Measurements from ENCODE around the gene DTNBP1. TPM values are rescaled to one million over a fixed set of nuclear protein-coding genes. Genes with fewer than 3 reads are reported as not detected.
"Not testable (repeated sequence)": the region's sequence is repeated elsewhere in the genome, so short reads cannot be mapped to it uniquely, and the experiment has no call there.

The DTNBP1 gene
- total RNA-seq, 8 experiments from 2014 or later = 7.2 to 32.5 (median 17.0) TPM

DNA sequence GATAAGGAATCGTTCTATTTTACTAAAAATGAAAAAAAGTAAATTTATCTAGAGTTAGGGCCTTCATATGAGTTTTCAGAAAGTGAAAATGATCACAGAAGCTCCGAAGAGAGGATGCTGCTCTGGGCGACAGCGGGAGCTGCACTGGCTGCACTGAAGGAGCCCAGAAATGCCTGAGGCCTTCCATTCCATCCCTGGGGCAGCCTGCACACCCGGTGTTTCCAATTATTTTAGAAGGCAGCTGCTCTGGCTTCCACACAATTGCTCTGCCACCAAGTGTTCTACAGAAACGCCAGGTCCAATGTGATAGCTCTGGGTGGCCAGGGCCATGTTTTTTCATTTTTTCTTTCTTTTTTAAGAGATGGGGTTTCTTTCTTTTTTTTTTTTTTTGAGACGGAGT lies 3.6 kb downstream of the DTNBP1 start:
- WGBS, 10 experiments = 20 to 91% (median 74%) methylated on average over 2 to 7 of the region's 7 CpGs
- ATAC-seq (replicated peaks in 6 of 8) = no peak
- H3K4me3 ChIP-seq = no peak overlapping the region
- H3K27ac ChIP-seq = no peak overlapping the region
- peaks cover 0 to 6% of the 10 kb centered on the region in 2 donors for H3K4me1 ChIP-seq (replicated peaks in 1 of 2)
- in situ Hi-C loops (cut with MboI; ENCODE audit: low pct_unique_long_range_greater_than_20kb in 2 of 9, low sequenced_read_pairs in 9 of 9, unreplicated experiment in 9 of 9) = no loop called here

DNA sequence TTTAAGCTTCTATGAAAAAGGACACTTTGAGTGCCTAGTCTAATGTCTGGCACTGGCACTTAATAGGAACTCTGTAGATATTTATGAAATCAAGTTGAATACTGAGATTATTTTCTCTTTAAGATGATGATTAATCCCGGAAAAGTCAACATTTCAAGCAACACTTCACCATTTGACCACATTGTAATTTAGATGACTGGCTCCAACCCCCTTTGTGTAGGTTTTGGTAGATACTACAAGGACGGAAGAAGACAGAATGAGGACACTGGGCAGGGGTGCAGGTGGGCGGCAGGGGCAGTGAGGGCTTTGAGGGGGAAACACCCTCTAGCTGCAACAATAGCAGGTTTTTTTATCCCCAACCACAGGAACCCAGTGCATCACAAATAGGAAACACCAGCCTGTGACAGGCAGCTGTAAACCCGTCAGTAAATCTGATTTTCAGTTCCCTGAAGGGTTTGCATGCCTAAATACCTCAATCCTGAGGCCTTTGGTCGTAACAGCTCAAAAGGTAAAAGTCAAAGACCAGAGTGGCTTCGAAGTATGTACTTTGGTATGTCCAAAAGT lies 4.6 kb downstream of the DTNBP1 start:
- Histone ChIP-seq H3K27ac (no peak overlapping the region), H3K4me1 (replicated peaks in 1 of 2) (peaks cover 0 to 2% of the 10 kb centered on the region in 2 donors), H3K4me3 (no peak overlapping the region)
- no peak for ATAC-seq (replicated peaks in 6 of 8)
- in situ Hi-C loops (cut with MboI; ENCODE audit: low pct_unique_long_range_greater_than_20kb in 2 of 9, low sequenced_read_pairs in 9 of 9, unreplicated experiment in 9 of 9) = no loop called here
- 49 to 100% (median 69%) methylated on average over 1 to 6 of the region's 6 CpGs; no CpG with 5 or more reads in 2 of the 10 experiments for WGBS, 10 experiments

DNA sequence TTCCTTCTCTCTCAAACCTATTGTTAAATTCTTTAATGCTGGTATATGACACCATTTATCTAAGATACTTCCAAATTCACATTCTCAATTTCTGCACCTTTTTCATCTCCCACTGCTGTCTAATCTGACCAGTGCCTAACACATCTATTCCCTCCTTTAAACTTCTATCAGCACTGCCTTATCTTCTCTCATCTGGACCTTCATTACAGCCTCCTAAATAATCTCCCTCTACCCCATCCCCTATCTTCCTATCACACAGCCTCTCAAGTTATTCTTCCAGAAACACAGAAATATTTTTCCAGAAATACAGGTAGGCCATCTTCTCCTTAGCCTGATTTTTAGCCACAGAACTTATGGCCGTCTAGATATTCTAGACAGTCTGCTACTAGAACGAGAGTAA lies 5.5 kb downstream of the DTNBP1 start:
- 71 to 100% (median 90%) methylated on average over 1 to 2 of the region's 2 CpGs; no CpG with 5 or more reads in 2 of the 10 experiments for WGBS, 10 experiments
- no peaks in the 10 kb centered on the region for H3K4me1 ChIP-seq (replicated peaks in 1 of 2)
- no peak for ATAC-seq (replicated peaks in 6 of 8)
- no peak overlapping the region for H3K27ac ChIP-seq
- in situ Hi-C loops (cut with MboI; ENCODE audit: low pct_unique_long_range_greater_than_20kb in 2 of 9, low sequenced_read_pairs in 9 of 9, unreplicated experiment in 9 of 9) = no loop called here
- H3K4me3 ChIP-seq = no peak overlapping the region

DNA sequence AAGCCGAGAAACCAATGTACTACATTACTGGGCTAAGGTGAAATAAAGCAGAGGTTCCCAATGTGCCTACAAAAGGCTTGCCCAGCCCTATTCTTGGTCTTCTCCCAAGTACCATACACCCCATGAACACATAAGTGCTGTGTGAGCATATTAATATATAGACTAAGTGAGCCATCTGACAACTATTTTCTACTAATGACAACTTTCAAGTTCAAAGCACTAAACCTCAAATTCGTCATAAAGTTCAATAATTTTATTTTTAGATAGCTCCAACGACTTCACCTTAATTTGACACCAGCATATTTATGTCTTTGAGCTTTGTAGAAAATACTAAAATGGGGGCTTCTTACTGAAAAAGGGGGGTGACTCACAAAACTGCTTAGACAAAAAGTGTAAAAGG lies 6.7 kb downstream of the DTNBP1 start:
- WGBS, 10 experiments = 39 to 100% (median 85%) methylated on average over 1 to 3 of the region's 3 CpGs; no CpG with 5 or more reads in 2 of the 10 experiments
- in situ Hi-C loops (cut with MboI; ENCODE audit: low pct_unique_long_range_greater_than_20kb in 2 of 9, low sequenced_read_pairs in 9 of 9, unreplicated experiment in 9 of 9) = no loop called here
- Histone ChIP-seq H3K27ac (no peak overlapping the region), H3K4me3 (no peak overlapping the region), H3K4me1 (replicated peaks in 1 of 2) (no peaks in the 10 kb centered on the region)
- ATAC-seq (replicated peaks in 6 of 8) = no peak

DNA sequence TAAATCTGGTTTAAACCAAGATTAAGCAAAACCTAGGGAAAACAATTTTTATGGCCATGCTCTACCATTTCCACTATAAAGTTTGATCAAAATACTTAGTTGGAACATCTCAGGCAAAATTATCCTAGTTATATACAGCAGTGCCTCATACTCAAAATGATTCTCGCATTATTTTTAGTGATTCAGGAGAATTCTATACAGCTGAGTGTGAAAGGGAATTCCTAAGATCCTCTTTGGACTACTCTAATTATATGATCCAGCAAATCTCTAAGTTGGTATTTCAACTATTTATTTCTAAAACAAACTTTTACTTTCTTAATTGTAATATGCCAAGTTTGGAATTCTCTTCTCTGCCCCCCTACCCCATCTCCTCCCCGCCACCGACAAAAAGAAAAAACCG lies 8.6 kb downstream of the DTNBP1 start:
- H3K27ac ChIP-seq = no peak overlapping the region
- 57 to 100% (median 94%) methylated on average over 1 to 4 of the region's 4 CpGs; no CpG with 5 or more reads in 1 of the 10 experiments for WGBS, 10 experiments

DNA sequence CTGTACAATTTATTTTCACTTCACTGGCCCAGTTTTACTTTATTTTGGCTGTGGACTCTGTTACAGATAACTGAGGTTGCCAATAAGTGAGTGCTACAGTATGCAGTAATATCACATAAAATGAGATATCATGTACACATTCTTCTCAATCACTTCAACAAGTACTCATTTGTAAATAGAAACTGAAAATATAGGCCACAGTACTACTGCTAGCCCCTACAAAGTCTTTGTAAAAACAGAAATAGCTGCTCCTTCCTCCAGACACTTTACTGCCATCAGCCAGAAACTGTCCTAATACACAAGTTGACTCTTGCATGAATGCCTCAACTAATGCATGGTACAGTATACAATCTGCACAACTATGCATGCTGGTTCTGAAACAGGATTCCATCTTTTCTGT lies 9.2 kb downstream of the DTNBP1 start:
- no peak overlapping the region for H3K27ac ChIP-seq
- no peak overlapping the region for H3K4me3 ChIP-seq
- no peak for ATAC-seq (replicated peaks in 6 of 8)
- in situ Hi-C loops (cut with MboI; ENCODE audit: low pct_unique_long_range_greater_than_20kb in 2 of 9, low sequenced_read_pairs in 9 of 9, unreplicated experiment in 9 of 9) = no loop called here
- H3K4me1 ChIP-seq (replicated peaks in 1 of 2) = no peaks in the 10 kb centered on the region

More for the DNA sequence above, 8.6 kb downstream of the DTNBP1 start:
- ATAC-seq (replicated peaks in 6 of 8) = no peak
- Histone ChIP-seq H3K4me3 (no peak overlapping the region), H3K4me1 (replicated peaks in 1 of 2) (no peaks in the 10 kb centered on the region)
- in situ Hi-C loops (cut with MboI; ENCODE audit: low pct_unique_long_range_greater_than_20kb in 2 of 9, low sequenced_read_pairs in 9 of 9, unreplicated experiment in 9 of 9) = no loop called here

DNA sequence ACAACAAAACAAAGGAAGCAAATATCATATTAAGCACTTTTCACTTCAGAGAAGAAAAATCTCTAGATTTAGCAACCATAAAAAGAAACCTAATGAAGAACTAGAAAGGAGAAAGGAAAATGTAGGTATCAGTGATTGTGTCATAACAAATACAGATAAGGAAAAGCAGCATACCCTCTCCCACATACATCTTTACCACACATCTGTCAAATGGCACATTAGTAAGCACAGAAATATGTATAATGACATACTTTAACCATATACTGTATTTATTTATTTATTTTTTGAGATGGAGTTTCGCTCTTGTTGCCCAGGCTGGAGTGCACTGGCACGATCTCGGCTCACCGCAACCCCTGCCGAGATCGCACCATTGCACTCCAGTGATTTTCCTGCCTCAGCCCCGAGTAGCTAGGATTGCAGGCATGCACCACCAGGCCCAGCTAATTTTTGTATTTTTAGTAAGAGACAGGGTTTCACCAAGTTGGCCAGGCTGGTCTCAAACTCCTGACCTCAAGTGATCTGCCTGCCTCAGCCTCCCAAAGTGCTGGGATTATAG lies 12.7 kb downstream of the DTNBP1 start:
- H3K4me3 ChIP-seq; ATAC-seq (replicated peaks in 6 of 8); H3K4me1 ChIP-seq (replicated peaks in 1 of 2); H3K27ac ChIP-seq; in situ Hi-C loops (cut with MboI; ENCODE audit: low pct_unique_long_range_greater_than_20kb in 2 of 9, low sequenced_read_pairs in 9 of 9, unreplicated experiment in 9 of 9): not testable (repeated sequence)
- WGBS, 10 experiments = 80 to 100% (median 91%) methylated on average over 1 to 7 of the region's 7 CpGs; no CpG with 5 or more reads in 5 of the 10 experiments

DNA sequence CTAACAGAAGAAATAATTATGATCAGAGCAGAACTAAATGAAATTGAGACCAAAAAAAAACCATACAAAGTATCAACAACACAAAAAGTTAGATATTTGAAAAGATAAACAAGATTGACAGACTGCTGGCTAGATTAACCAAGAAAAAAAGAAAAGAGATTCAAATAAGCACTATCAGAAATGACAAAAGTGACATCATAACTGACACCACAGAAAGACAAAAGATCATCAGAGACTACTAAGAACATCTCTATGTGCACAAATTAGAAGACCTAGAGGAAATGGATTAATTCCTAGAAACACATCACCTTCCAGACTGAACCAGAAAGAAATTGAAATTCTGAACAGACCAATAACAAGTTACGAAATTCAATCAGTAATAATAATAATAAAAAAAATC lies 17.9 kb downstream of the DTNBP1 start:
- in situ Hi-C loops (cut with MboI; ENCODE audit: low pct_unique_long_range_greater_than_20kb in 2 of 9, low sequenced_read_pairs in 9 of 9, unreplicated experiment in 9 of 9) = loop anchor here in 1 of 9 experiments (25.0 kb wide), 1 partner anchor 1733 kb away; the partner anchor contains the start of gene RNF182
- WGBS, 10 experiments = 71 to 100% (median 100%) methylated on average over 1 of the region's 1 CpG

DNA sequence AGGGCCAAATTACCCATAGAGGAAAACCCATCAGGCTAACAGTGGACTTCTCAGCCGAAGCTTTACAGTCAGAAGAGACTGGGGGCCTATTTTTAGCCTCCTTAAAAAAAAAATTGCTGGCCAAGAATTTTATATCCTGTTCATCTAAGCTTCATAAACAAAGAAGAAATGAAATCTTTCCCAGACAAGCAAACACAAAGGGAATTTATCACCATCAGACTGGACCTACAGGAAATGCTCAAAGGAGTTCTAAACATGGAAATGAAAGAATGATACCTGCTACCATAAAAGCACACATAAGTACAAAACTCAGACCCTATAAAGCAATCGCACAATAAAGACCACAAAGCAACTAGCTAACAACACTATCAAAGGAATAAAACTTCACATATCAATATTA lies 19.3 kb downstream of the DTNBP1 start:
- in situ Hi-C loops (cut with MboI; ENCODE audit: low pct_unique_long_range_greater_than_20kb in 2 of 9, low sequenced_read_pairs in 9 of 9, unreplicated experiment in 9 of 9) = loop anchor here in 1 of 9 experiments (25.0 kb wide), 1 partner anchor 1731 kb away; the partner anchor contains the start of gene RNF182
- no peaks in the 10 kb centered on the region for H3K4me1 ChIP-seq (replicated peaks in 1 of 2)
- WGBS, 10 experiments = 86 to 100% (median 100%) methylated on average over 1 to 2 of the region's 2 CpGs
- H3K27ac ChIP-seq = no peak overlapping the region
- ATAC-seq (replicated peaks in 6 of 8) = no peak
- no peak overlapping the region for H3K4me3 ChIP-seq

More for the DNA sequence above, 17.9 kb downstream of the DTNBP1 start:
- Histone ChIP-seq H3K4me3 (no peak overlapping the region), H3K4me1 (replicated peaks in 1 of 2) (no peaks in the 10 kb centered on the region), H3K27ac (no peak overlapping the region)
- ATAC-seq (replicated peaks in 6 of 8) = no peak

DNA sequence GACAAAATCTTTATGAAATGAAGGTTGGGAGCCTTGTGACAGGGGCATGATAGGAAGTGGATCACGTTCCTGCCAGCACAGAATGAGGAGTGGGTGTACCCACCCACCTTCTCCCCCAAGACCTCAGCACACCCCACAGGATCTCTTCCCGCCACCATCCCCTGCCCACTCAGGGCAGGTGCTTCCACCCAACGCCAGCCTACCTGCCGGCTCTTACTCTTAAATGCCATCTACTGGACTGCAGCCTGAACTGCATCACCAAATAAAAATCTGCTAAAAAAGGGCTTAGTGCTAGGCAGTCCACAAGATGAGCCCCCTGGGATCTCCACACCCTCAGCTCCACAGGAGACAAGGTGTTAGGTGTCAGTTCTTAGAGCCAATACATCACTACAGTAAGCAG lies 20.6 kb downstream of the DTNBP1 start:
- no peaks in the 10 kb centered on the region for H3K4me1 ChIP-seq (replicated peaks in 1 of 2)
- ATAC-seq (replicated peaks in 6 of 8) = peak in 1 of 8 experiments; percentile 40
- WGBS, 10 experiments = 80 to 100% (median 85%) methylated on average over 1 to 3 of the region's 4 CpGs; no CpG with 5 or more reads in 6 of the 10 experiments
- in situ Hi-C loops (cut with MboI; ENCODE audit: low pct_unique_long_range_greater_than_20kb in 2 of 9, low sequenced_read_pairs in 9 of 9, unreplicated experiment in 9 of 9) = loop anchor here in 1 of 9 experiments (25.0 kb wide), 1 partner anchor 1730 kb away; the partner anchor contains the start of gene RNF182
- no peak overlapping the region for H3K4me3 ChIP-seq
- H3K27ac ChIP-seq = no peak overlapping the region

DNA sequence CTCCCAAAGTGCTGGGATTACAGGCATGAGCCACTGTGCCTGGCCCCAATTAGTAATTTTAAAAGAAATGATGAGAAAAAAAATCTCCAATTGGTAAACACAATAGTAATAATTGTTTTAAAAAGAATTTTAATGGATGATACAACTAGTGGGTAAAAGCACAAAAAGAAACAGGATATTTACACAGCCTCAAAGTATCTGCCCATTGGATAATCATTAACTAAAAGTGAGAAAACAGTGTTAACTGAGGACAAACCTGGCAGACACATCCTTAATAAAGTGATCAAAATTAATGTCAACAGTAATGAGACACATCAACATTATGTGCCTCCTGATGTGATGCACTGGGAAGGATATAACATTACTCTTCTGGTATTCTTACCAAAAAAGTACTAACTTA lies 24.5 kb downstream of the DTNBP1 start:
- in situ Hi-C loops (cut with MboI; ENCODE audit: low pct_unique_long_range_greater_than_20kb in 2 of 9, low sequenced_read_pairs in 9 of 9, unreplicated experiment in 9 of 9) = loop anchor here in 1 of 9 experiments (25.0 kb wide), 1 partner anchor 1726 kb away; the partner anchor contains the start of gene RNF182

DNA sequence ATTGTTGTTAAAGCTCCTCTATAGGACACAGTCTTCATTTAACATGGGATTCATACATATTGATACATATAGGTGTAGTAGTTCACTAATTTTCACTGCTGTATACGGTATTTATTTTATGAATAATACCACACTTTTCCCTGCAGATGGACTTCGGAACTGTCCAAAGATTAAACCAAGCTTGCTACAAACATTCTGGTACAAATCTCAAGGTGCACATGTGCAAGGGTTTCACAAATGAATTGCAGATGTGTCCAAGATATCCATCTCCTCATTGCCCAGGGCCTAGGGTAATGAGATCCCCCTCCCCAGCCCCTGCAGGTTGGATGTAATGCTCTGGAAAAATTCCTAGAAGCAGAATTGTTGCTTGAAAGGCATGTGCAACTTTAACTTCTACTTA lies 31.4 kb downstream of the DTNBP1 start:
- Histone ChIP-seq H3K27ac (no peak overlapping the region), H3K4me3 (no peak overlapping the region), H3K4me1 (replicated peaks in 1 of 2) (no peaks in the 10 kb centered on the region)
- in situ Hi-C loops (cut with MboI; ENCODE audit: low pct_unique_long_range_greater_than_20kb in 2 of 9, low sequenced_read_pairs in 9 of 9, unreplicated experiment in 9 of 9) = loop anchor here in 1 of 9 experiments (25.0 kb wide), 1 partner anchor 1719 kb away; the partner anchor contains the start of gene RNF182
- WGBS, 10 experiments = 0 to 100% (median 50%) methylated on average over 1 to 2 of the region's 2 CpGs; no CpG with 5 or more reads in 5 of the 10 experiments
- peak in 1 of 8 experiments; percentile 60 for ATAC-seq (replicated peaks in 6 of 8)

More for the DNA sequence above, 24.5 kb downstream of the DTNBP1 start:
- Histone ChIP-seq H3K4me3 (no peak overlapping the region), H3K4me1 (replicated peaks in 1 of 2) (no peaks in the 10 kb centered on the region), H3K27ac (no peak overlapping the region)
- ATAC-seq (replicated peaks in 6 of 8) = no peak

DNA sequence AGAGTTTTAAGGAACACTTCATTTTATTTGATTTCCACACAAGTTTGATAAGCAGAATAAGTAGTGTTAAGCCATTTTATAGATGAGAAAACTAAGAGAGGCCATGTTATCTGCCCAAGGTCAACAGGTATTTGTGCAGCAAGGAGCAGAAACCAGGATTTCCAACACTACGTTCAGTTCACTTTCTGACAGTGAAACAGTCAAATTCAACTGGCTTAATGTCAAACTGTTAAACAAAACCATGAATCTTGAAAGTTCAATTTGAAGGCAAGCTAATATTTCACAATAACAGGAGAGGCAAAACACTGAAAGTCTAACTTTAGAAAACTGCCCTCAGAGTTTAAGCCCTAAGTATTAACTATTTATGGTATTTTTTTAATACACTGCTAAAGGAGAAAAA lies 32.6 kb downstream of the DTNBP1 start:
- Histone ChIP-seq H3K4me3 (no peak overlapping the region), H3K27ac (no peak overlapping the region), H3K4me1 (replicated peaks in 1 of 2) (no peaks in the 10 kb centered on the region)
- WGBS, 10 experiments = 20 to 100% (median 89%) methylated on average over 1 of the region's 1 CpG; no CpG with 5 or more reads in 2 of the 10 experiments
- ATAC-seq (replicated peaks in 6 of 8) = no peak
- in situ Hi-C loops (cut with MboI; ENCODE audit: low pct_unique_long_range_greater_than_20kb in 2 of 9, low sequenced_read_pairs in 9 of 9, unreplicated experiment in 9 of 9) = loop anchor here in 1 of 9 experiments (25.0 kb wide), 1 partner anchor 1718 kb away; the partner anchor contains the start of gene RNF182
